GM18951 (cell line): ENCODE results near the gene FAM81A.
"Not testable (repeated sequence)": the region's sequence is repeated elsewhere in the genome, so short reads cannot be mapped to it uniquely, and the experiment has no call there.

ENCODE experiments used
- POLR2A ChIP-seq: IDR thresholded peaks from 4 replicates; pipeline ENCODE4 v1.6.1; 2011; ENCODE audit warnings: mild to moderate bottlenecking; ENCODE audit not compliant: insufficient read length, insufficient read depth; ENCODE audit errors: extremely low read depth
- in situ Hi-C: fragments of 300-500 bp; cut with MboI; formaldehyde crosslinking; loops from one replicate; pipeline ENCODE4 v1.12.0; 2022; ENCODE audit warnings: low sequenced_read_pairs, mixed read lengths, inconsistent platforms; ENCODE audit not compliant: unreplicated experiment

The FAM81A gene

DNA sequence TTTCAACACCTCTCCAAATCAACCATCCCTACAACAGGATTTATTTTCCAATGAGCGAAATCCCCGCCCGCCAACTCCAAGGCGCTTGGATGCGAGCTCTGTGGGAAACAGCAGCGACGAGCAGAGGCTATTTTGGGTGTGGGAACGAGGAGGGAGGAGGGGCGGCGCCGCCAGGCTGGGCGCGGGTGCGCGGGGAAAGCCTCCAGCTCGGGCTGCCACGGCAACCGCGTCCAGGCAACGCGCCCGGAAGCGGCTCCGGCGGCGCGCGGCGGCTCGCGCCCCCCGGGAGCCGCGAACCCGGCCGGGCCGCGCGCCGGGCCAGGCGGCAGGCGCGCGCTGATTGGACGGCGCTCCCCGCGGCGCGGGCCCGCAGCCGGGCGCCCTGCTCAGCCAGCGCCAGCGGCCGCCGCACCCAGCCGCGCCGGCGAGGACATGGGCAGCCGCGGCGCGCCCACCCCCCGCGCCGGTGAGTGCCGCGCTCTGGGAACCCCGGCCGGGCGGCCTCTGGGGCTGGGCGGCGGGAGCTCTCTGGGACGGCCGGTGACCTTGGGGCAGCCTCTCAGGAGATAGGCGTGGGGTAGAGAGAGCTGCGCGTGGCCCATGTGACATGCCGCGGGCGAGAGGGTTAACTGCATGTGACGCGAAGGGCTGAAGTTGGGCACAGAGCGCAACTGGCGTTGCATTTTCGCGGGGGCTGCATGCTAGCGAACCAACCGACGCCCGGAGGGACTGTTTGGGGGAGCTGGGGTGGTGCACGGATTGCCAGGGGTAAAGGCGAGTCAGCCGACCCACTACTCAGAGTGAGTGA lies at the start of gene FAM81A:
FAM81A (plus strand) TSS at position 370 of the 808 bp plus-strand sequence. CDS start 20,441 bp downstream, outside the sequence.
- in situ Hi-C loops, result no loop called here
- peak; percentile 57 for TF ChIP-seq POLR2A

DNA sequence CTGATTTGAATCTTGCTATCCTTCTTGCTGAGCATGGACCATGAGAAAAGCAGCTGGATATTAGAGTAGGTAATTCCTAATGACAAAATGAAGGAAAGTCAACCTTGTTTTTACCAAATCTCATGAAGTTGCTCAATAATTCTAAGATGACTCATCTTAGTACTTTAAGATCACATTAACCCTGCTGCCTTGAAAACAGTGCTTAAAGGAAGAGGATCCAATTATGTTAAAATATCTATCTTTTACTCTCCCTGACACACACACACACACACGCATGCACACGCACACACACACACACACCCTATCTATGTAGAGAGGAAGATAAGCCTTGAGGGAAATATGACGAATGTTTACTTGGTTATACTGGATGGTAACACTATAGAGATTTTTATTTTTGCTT lies 49.3 kb upstream of the FAM81A start:
- in situ Hi-C loops, result no loop called here
- no peak for TF ChIP-seq POLR2A

DNA sequence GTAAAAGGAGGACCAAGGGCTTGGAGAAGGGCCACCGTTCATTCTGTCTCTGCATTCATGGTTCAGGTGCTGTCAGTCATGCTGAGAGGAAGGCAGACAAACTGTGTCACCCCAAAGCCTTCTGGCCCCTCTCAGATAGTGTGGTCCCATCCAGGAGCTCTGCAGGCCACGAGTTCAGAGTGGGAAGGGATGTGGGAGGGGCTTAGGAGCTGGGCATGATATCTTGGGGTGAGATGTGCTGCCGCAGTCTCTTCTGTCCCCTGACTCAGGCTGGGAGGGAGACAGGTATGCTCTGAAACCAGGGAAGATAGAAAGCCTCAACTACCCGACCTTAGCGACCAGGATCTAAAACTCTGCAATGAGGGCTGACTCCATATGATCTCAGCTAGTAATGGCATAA lies 45.7 kb upstream of the FAM81A start:
- in situ Hi-C loops, result no loop called here
- TF ChIP-seq POLR2A, result no peak

DNA sequence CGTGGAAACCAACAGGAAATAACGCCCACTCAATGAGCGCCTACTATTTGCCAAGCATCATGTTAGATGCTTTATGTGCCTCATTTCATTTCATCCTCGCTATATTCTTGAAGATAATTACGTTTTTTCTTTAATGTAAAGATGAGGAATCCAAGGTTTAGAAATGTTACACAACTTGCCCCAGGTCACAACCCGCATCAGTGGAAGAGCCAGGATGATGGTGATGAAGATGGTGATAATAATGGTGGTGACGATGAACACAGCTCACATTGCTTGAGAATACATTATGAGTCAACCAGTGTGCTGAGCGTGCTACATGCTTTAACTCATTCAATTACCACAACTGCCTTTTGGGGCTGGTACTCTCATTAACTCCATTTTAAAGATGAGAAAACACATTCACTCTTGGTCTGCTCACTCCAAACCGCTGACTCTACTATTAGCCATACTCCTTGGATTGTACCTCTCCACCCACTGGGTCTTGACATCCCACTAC lies 43.8 kb upstream of the FAM81A start:
- TF ChIP-seq POLR2A, result no peak
- in situ Hi-C loops, result no loop called here

DNA sequence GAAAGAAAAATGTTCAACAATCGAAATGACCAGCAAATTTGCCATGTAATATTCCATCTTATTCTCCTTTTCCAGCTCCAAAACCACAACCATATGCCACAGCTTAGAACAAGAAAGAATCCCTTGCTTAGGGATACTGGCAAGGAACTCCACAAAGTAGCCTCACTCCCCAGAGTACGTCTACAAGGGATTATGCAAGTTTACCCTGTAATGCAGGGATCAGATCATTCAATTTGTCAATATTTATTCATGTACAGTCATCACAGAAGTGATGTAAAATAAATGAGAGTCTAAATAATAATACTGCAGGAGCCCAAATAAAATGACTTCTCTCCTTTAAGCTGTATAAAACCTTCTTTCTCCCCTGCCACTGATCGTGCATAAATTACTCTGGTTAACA lies 41.8 kb upstream of the FAM81A start:
- in situ Hi-C loops, result no loop called here
- no peak for TF ChIP-seq POLR2A

DNA sequence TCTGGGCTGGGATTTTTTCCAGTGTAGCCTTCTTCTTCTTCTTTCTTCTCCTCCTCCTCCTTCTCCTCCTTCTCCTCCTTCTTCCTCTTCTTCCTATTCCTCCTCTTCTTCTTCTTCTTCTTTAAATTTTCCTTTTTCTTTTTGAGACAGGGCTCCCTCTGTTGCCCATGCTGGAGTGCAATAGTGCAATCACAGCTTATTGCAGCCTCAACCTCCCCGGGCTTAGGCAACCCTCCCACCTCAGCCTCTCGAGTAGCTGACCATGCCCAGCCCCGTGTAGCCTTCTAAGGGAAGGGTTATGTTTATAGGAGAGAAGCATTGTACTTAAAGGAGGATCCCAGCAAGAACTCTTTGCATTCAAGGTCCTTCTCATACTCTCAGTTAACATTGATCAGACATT lies 41.3 kb upstream of the FAM81A start:
- no peak for TF ChIP-seq POLR2A

DNA sequence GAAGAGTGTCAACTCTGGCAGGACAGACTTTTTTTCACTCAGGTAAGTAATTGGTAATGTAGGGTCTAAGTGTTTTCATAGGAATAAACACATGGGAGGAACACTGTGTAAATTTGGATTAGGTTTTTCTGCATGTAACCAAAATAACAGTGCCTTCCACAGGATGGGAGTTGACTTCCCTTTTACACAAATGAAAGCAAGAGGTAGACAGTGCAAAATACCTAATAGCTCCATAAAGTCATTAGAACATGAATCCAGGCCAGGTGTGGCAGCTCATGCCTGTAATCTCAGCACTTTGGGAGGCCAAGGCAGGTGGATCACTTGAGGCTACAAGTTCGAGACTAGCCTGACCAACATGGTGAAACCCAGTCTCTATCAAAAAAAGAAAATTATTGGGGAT lies 39.8 kb upstream of the FAM81A start:
- in situ Hi-C loops, result no loop called here
- no peak for TF ChIP-seq POLR2A

More for the DNA sequence above, 41.3 kb upstream of the FAM81A start:
- in situ Hi-C loops, result no loop called here

DNA sequence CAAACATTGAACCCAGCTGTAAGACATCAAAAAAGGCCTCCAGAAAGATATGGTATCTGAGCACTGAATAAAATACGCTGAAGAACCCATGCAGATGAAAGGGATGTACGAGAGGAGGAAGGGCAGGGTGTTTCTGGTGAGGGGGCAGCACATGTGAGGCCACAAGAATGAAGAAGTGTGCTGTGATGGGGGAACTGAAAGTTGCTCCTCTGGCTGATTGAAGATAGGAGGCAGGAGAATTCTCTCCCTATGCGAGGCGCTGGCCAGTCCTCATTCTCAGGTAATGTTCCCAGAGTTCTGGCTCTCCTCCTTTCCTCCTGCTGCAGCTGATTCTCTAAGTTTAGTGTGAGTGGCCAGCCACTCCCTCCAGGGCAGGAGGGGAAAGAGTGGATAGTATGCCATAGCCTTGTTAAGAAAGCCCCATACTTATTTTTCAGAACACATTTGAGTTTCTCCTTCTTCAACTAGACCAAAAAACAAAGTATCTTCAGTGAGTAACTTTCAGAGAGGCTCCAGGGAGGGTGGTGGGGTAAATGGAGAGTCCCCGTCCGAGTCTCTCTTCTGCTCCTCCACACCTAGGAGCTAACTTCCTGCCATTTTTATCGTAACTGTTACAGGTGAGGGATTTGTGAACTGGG lies 38.4 kb upstream of the FAM81A start:
- in situ Hi-C loops, result no loop called here
- TF ChIP-seq POLR2A, result peak; percentile 21

DNA sequence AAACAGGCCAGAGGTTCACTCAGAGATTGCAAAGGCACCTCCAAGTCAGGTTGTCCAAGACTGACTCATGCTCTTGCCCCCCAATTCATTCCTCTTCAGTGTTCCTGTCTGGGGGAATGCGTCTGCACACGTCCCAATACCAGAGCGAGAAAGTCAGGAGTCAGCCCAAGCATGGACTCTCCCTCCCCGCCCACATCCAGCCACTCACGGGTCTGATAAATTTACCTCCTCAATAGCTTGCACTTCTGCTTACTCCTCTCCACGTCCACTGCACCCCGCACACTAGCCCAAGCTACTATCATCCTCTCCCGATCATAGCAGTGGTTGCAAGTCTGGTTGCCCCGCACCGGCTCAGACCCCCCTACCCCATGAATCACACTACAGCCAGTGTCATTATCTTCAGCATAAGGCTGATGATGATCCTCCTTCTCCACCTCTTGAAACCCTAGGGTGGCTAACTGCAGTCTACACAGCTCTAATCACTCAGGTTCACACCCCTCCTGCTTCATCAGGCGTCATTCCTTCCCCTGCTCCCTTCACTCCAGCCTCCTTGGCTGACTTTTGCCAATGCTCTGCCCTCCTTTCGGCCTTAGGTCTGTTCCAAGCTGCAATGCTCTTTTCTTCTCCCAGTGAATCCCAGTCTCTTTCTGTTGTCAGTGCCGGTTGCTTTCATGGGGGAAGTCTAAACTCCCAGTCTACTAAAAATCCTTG lies 37.7 kb upstream of the FAM81A start:
- TF ChIP-seq POLR2A, result no peak
- in situ Hi-C loops, result no loop called here

DNA sequence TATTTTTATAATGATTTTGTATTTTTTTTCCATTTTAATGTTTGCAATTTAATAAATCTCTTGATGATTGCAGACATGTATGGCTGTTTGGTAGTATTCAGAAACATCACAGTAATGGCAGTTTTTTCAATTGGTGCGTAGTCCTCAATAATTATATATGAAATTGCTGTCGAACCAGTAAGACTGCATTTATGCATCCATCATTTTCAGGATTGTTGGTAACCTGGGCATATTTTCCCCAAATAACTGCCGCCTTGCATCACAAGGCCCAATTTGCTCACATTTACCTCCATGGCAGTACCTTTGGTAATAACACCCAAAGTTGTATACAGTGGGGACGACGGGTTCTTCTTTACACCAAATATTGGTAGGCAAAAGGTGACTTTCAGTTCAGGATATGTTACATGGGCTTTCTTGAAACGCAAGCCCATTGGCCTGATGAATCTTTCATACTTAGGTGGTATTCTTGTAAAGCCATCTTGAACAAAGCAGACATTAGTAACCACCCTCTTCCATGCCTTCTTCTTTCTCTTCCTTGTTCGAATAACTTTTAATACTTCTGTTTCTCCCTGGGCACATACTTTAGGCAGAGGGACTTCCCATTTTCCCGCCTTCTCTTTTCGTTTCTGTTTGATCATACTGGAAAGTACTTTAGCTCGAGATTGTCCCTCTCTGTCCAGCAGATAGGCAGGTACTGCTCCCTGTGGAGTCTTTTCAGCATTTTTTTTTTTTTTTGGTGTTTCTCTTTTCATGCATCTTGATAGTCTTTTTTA lies 36.7 kb upstream of the FAM81A start:
- in situ Hi-C loops, result not testable (repeated sequence)

DNA sequence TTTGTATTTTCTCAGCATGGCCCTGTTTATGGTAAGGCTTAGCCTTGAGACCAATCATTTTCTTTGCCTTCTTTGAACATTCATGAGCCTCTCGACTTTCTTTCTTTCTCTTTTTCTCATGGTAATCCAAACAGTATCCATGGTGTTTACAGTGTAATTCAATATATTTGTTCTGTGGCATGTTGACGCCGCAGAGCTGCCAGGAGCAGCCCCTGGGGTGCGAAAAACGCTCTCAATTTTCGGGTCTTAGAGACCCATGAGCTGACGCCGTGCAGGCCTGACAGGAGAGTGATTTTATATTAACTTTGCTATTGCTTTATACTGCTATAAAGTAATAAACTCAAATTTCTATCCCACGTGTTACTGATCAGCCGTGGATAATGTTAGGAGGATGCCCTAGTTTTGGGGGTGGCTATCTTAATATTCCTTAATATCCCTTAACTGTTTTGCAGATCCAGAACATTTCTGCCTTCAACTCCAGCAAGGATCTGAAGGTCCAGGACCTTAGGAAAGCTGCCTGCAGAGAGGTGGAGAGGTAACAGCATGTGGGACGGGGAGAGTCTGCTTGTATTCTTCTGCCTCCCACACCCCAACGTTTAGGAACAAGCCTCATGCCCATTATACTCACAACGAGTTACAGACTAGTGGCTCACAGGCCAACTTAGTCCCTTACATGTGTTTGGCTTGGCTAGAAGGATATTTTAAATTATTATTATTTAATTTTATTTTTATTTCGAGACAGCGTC lies 36.0 kb upstream of the FAM81A start:
- in situ Hi-C loops, result no loop called here
- TF ChIP-seq POLR2A, result no peak

DNA sequence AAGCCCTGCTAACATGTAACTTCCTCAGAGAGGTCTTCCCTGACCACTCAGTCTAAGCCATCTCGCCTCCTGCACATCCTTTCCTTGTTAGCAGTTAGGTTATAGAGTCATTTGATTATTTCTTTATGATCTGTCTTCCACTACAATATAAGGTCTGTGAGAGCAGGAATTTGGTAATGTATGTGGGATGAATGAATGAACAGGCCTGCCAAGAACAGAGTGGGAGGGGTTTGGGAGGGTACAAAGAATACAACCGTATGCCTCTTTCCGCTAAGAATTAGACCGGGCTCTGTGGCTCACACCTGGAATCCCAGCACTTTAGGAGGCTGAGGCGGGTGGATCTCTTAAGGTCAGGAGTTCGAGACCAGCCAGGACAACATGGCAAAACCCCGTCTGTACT lies 32.9 kb upstream of the FAM81A start:
- TF ChIP-seq POLR2A, result no peak
- in situ Hi-C loops, result no loop called here
